Measurements from ENCODE around the gene SDK2. TPM values are rescaled to one million over a fixed set of nuclear protein-coding genes. Genes with fewer than 3 reads are reported as not detected.

The SDK2 gene
- total and polyA plus RNA-seq, 9 of the 15 experiments (the other 6 are each of a cell fraction or from before 2014, with no cell fraction given) = 0.04 TPM; not detected in 8

DNA sequence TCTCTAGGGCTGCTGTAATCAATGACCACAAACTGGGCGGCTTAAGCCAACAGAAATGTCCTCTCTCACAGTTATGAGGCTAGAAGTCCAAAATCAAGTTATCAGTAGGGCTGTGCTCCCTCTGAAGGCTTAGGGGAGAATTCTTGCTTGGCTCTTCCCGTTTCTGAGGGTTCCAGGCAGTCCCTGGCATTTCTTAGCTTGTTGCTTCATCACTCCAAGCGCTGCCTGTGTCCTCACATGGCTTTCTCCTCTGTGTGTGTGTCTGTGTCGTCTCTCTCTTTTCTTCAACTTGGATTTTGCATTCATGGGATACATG is 318.8 kb downstream of the SDK2 start:
- Histone ChIP-seq H3K36me3 (ENCODE audit: control insufficient read depth, insufficient read depth, low read length) (no peaks in the 10 kb centered on the region), H3K9me3 (replicated peaks; ENCODE audit: control insufficient read depth, insufficient read depth, low read depth, low read length) (no peaks in the 10 kb centered on the region), H3K4me1 (replicated peaks in 1 of 2; ENCODE audit: control insufficient read depth in 2 of 2, insufficient read depth in 2 of 2, low read length in 2 of 2) (peaks cover 9 to 12% of the 10 kb centered on the region in 2 experiments; a peak in 4 of 5 replicates), H2AFZ (ENCODE audit: low read depth, low read length) (no peak overlapping the region), H3K9me1 (ENCODE audit: control insufficient read depth, insufficient read depth, low read length) (no peaks in the 10 kb centered on the region), H3K27me3 (ENCODE audit: control insufficient read depth in 2 of 2, insufficient read depth in 2 of 2, low read length in 2 of 2) (peaks cover 0 to 18% of the 10 kb centered on the region in 2 experiments; a peak in 1 of 5 replicates), H3K27ac (ENCODE audit: extremely low read depth, low read depth, low read length) (no peak overlapping the region), H4K20me1 (replicated peaks; ENCODE audit: control insufficient read depth, insufficient read depth, low read length) (no peaks in the 10 kb centered on the region), H3K4me2 (ENCODE audit: insufficient read depth, low read length) (no peak overlapping the region), H3K79me2 (ENCODE audit: control insufficient read depth, insufficient read depth, low read length) (no peaks in the 10 kb centered on the region), H3K9ac (ENCODE audit: insufficient read depth in 1 of 2, low read depth in 2 of 2, low read length in 2 of 2) (no peak overlapping the region), H3K4me3 (no peak overlapping the region)
- POLR2A ChIA-PET = interaction anchor here (0.7 to 1.2 kb wide), 2 partner anchors 17 to 1716 kb away, joined by 3 read pairs; no protein-coding TSS in a partner anchor
- ATAC-seq (peak; percentile 66), FAIRE-seq (peak; percentile 35), DNase-seq (ENCODE audit: extremely low read depth in 1 of 4, low spot score in 3 of 4) (no peak)
- CTCF ChIA-PET (ENCODE audit: low intra/inter-chr PET ratio) = no interaction called here
- intact Hi-C loops (cut with micrococcal nuclease) (no loop called here), in situ Hi-C loops (cut with MboI) (no loop called here)
- WGBS (ENCODE audit: insufficient coverage, low coverage, missing lambda C conversion rate) = 4% methylated on average over 3 of the region's 4 CpGs
- BruUV-seq (replicated peaks) = no TSS peak
- TF ChIP-seq PBX2 (CRISPR knock-in tag; IDR thresholded peaks at IDR 0.05; ENCODE audit: low read depth) = no peak
- no peak for TF ChIP-seq PBX2 (tag; conservative IDR thresholded peaks at IDR 0.05; ENCODE audit: low read depth)
- TF ChIP-seq CTBP1 (IDR thresholded peaks at IDR 0.05; ENCODE audit: borderline replicate concordance) = no peak
- TF ChIP-seq E2F1 (CRISPR knock-in tag; IDR thresholded peaks at IDR 0.05) = no peak
- TF ChIP-seq RAD21 (CRISPR knock-in tag; conservative IDR thresholded peaks at IDR 0.05 in 1 of 2, IDR thresholded peaks at IDR 0.05 in 1 of 2) = peak in 1 of 2 experiments; percentile 41; a peak in 3 of 4 replicates
- TF ChIP-seq, protein P1, sequence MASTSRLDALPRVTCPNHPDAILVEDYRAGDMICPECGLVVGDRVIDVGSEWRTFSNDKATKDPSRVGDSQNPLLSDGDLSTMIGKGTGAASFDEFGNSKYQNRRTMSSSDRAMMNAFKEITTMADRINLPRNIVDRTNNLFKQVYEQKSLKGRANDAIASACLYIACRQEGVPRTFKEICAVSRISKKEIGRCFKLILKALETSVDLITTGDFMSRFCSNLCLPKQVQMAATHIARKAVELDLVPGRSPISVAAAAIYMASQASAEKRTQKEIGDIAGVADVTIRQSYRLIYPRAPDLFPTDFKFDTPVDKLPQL (IDR thresholded peaks at IDR 0.05; ENCODE audit: extremely low read depth, insufficient read length) = no peak
- peak in 1 of 3 experiments; percentile 33; a peak in 1 of 6 replicates for TF ChIP-seq CTCF (IDR thresholded peaks at IDR 0.05 in 2 of 3, conservative IDR thresholded peaks at IDR 0.05 in 1 of 3; ENCODE audit: insufficient read depth in 2 of 3, low read depth in 1 of 3, low read length in 3 of 3)
- TF ChIP-seq ZNF263 (CRISPR knock-in tag; IDR thresholded peaks at IDR 0.05; ENCODE audit: borderline replicate concordance) = peak; percentile 53; the same call in 1 of the 2 replicates
- TF ChIP-seq HNRNPH1 (optimal IDR thresholded peaks at IDR 0.05; ENCODE audit: low read depth, low read length) = no peak
- no peak for TF ChIP-seq ZNF668 (CRISPR knock-in tag; IDR thresholded peaks at IDR 0.05)
- TF ChIP-seq MXD1 (CRISPR knock-in tag; IDR thresholded peaks at IDR 0.05; ENCODE audit: borderline replicate concordance, poor library complexity, severe bottlenecking) = no peak
- no peak for TF ChIP-seq NCOA2 (IDR thresholded peaks at IDR 0.05; ENCODE audit: partially characterized antibody in 2 of 2)
- no peak for TF ChIP-seq NCOA1 (IDR thresholded peaks at IDR 0.05; ENCODE audit: low read depth)

All from K562 (cell line).